ENCODE results near the gene C5orf58. TPM values are rescaled to one million over a fixed set of nuclear protein-coding genes. Genes with fewer than 3 reads are reported as not detected.

Gene C5orf58
- total RNA-seq, 2 experiments from 2014 or later: not detected

GRCh38 chr5:170284231-170284630 is 51.4 kb downstream of the C5orf58 start:
- POLR2A ChIA-PET: interaction anchor here (0.7 to 30.6 kb wide), 5 partner anchors 5 to 647 kb away, joined by 4 to 1094 read pairs (median 26); partner anchors contain the start of gene LCP2
- Mint-ChIP-seq H3K36me3 (peaks cover 70% of the 10 kb centered on the region), H3K4me1 (peaks cover 91% of the 10 kb centered on the region), H3K27ac (peak overlapping the region; percentile 79), H3K9me3 (no peaks in the 10 kb centered on the region), H3K4me3 (peak overlapping the region; percentile 61), H3K27me3 (no peaks in the 10 kb centered on the region)
- ATAC-seq (ENCODE audit: low read depth): no peak
- DNase-seq: no peak

- ATAC-seq (ENCODE audit: low read depth) (no peak), DNase-seq (no peak)
- Mint-ChIP-seq H3K4me3 (peak overlapping the region; percentile 61), H3K36me3 (peaks cover 79% of the 10 kb centered on the region), H3K27me3 (no peaks in the 10 kb centered on the region), H3K27ac (peak overlapping the region; percentile 79), H3K9me3 (no peaks in the 10 kb centered on the region), H3K4me1 (peaks cover 91% of the 10 kb centered on the region)
- POLR2A ChIA-PET: interaction anchor here (1.8 to 30.6 kb wide), 4 partner anchors 11 to 54 kb away, joined by 4 to 1094 read pairs (median 25); partner anchors contain the start of gene LCP2
Observed at GRCh38 chr5:170285181-170285580, 52.4 kb downstream of the C5orf58 start.

GRCh38 chr5:170286386-170286925 is 53.7 kb downstream of the C5orf58 start:
- ATAC-seq (ENCODE audit: low read depth) (no peak), DNase-seq (no peak)
- POLR2A ChIA-PET: interaction anchor here (1.2 to 30.6 kb wide), 6 partner anchors 11 to 52 kb away, joined by 3 to 1094 read pairs (median 16); partner anchors contain the start of gene LCP2
- peaks cover 86% of the 10 kb centered on the region for H3K36me3 Mint-ChIP-seq
- no peaks in the 10 kb centered on the region for H3K27me3 Mint-ChIP-seq
- peak overlapping the region; percentile 79 for H3K27ac Mint-ChIP-seq
- H3K9me3 Mint-ChIP-seq: no peaks in the 10 kb centered on the region
- peaks cover 95% of the 10 kb centered on the region for H3K4me1 Mint-ChIP-seq
- H3K4me3 Mint-ChIP-seq: peak overlapping the region; percentile 61

GRCh38 chr5:170287532-170287931 is 54.7 kb downstream of the C5orf58 start:
- Mint-ChIP-seq H3K36me3 (peaks cover 89% of the 10 kb centered on the region), H3K27ac (peak overlapping the region; percentile 73), H3K9me3 (no peaks in the 10 kb centered on the region), H3K4me1 (peaks cover 95% of the 10 kb centered on the region), H3K4me3 (peak overlapping the region; percentile 61), H3K27me3 (no peaks in the 10 kb centered on the region)
- DNase-seq (no peak), ATAC-seq (ENCODE audit: low read depth) (no peak)
- POLR2A ChIA-PET: interaction anchor here (1.2 to 30.6 kb wide), 5 partner anchors 10 to 45 kb away, joined by 3 to 1094 read pairs (median 24); partner anchors contain the start of gene LCP2

GRCh38 chr5:170288151-170288550 is 55.4 kb downstream of the C5orf58 start:
- no peaks in the 10 kb centered on the region for H3K27me3 Mint-ChIP-seq
- H3K9me3 Mint-ChIP-seq: no peaks in the 10 kb centered on the region
- POLR2A ChIA-PET: interaction anchor here (1.6 to 30.6 kb wide), 4 partner anchors 9 to 44 kb away, joined by 8 to 1094 read pairs (median 198); partner anchors contain the start of gene LCP2
- peaks cover 95% of the 10 kb centered on the region for H3K4me1 Mint-ChIP-seq
- DNase-seq (no peak), ATAC-seq (ENCODE audit: low read depth) (no peak)
- H3K27ac Mint-ChIP-seq: peak overlapping the region; percentile 97
- peaks cover 90% of the 10 kb centered on the region for H3K36me3 Mint-ChIP-seq
- peak overlapping the region; percentile 99 for H3K4me3 Mint-ChIP-seq

- H3K27ac Mint-ChIP-seq: peak overlapping the region; percentile 97
- peaks cover 94% of the 10 kb centered on the region for H3K4me1 Mint-ChIP-seq
- ATAC-seq (ENCODE audit: low read depth) (no peak), DNase-seq (no peak)
- peaks cover 90% of the 10 kb centered on the region for H3K36me3 Mint-ChIP-seq
- H3K4me3 Mint-ChIP-seq: peak overlapping the region; percentile 99
- H3K9me3 Mint-ChIP-seq: no peaks in the 10 kb centered on the region
- no peaks in the 10 kb centered on the region for H3K27me3 Mint-ChIP-seq
- POLR2A ChIA-PET: interaction anchor here (1.5 to 30.6 kb wide), 3 partner anchors 10 to 44 kb away, joined by 8 to 1094 read pairs (median 371); partner anchors contain the start of gene LCP2
Observed at GRCh38 chr5:170288551-170288950, 55.8 kb downstream of the C5orf58 start.

GRCh38 chr5:170289121-170289520 is 56.3 kb downstream of the C5orf58 start:
- peaks cover 92% of the 10 kb centered on the region for H3K36me3 Mint-ChIP-seq
- H3K4me3 Mint-ChIP-seq: peak overlapping the region; percentile 99
- H3K27ac Mint-ChIP-seq: peak overlapping the region; percentile 97
- no peak for ATAC-seq (ENCODE audit: low read depth)
- no peaks in the 10 kb centered on the region for H3K9me3 Mint-ChIP-seq
- H3K4me1 Mint-ChIP-seq: peaks cover 91% of the 10 kb centered on the region
- POLR2A ChIA-PET: interaction anchor here (1.5 to 30.6 kb wide), 3 partner anchors 9 to 43 kb away, joined by 8 to 1094 read pairs (median 371); partner anchors contain the start of gene LCP2
- no peak for DNase-seq
- H3K27me3 Mint-ChIP-seq: no peaks in the 10 kb centered on the region

GRCh38 chr5:170289764-170290163 is 57.0 kb downstream of the C5orf58 start:
- ATAC-seq (ENCODE audit: low read depth): no peak
- peak overlapping the region; percentile 97 for H3K27ac Mint-ChIP-seq
- POLR2A ChIA-PET: interaction anchor here (1.5 to 30.6 kb wide), 3 partner anchors 9 to 43 kb away, joined by 8 to 1094 read pairs (median 371); partner anchors contain the start of gene LCP2
- peaks cover 92% of the 10 kb centered on the region for H3K36me3 Mint-ChIP-seq
- H3K4me3 Mint-ChIP-seq: peak overlapping the region; percentile 99
- H3K4me1 Mint-ChIP-seq: peaks cover 86% of the 10 kb centered on the region
- H3K27me3 Mint-ChIP-seq: no peaks in the 10 kb centered on the region
- no peaks in the 10 kb centered on the region for H3K9me3 Mint-ChIP-seq
- no peak for DNase-seq

- Mint-ChIP-seq H3K27ac (peak overlapping the region; percentile 97), H3K27me3 (no peaks in the 10 kb centered on the region), H3K4me3 (peak overlapping the region; percentile 99), H3K4me1 (peaks cover 79% of the 10 kb centered on the region), H3K36me3 (peaks cover 94% of the 10 kb centered on the region), H3K9me3 (no peaks in the 10 kb centered on the region)
- no peak for ATAC-seq (ENCODE audit: low read depth)
- POLR2A ChIA-PET: interaction anchor here (1.7 to 30.6 kb wide), 4 partner anchors 12 to 48 kb away, joined by 16 to 1094 read pairs (median 208); no protein-coding TSS in a partner anchor
- no peak for DNase-seq
Observed at GRCh38 chr5:170290498-170290897, 57.7 kb downstream of the C5orf58 start.

GRCh38 chr5:170292179-170293104 is 59.7 kb downstream of the C5orf58 start:
- POLR2A ChIA-PET: interaction anchor here (0.8 to 30.6 kb wide), 11 partner anchors 10 to 67 kb away, joined by 3 to 1094 read pairs (median 11); no protein-coding TSS in a partner anchor
- H3K9me3 Mint-ChIP-seq: no peaks in the 10 kb centered on the region
- no peak for DNase-seq
- peak; percentile 12 for ATAC-seq (ENCODE audit: low read depth)
- peak overlapping the region; percentile 97 for H3K27ac Mint-ChIP-seq
- peaks cover 95% of the 10 kb centered on the region for H3K36me3 Mint-ChIP-seq
- H3K4me3 Mint-ChIP-seq: peak overlapping the region; percentile 99
- H3K27me3 Mint-ChIP-seq: no peaks in the 10 kb centered on the region
- peaks cover 61% of the 10 kb centered on the region for H3K4me1 Mint-ChIP-seq

- Mint-ChIP-seq H3K27me3 (no peaks in the 10 kb centered on the region), H3K36me3 (peaks cover 92% of the 10 kb centered on the region), H3K27ac (peak overlapping the region; percentile 97)
Observed at GRCh38 chr5:170293273-170293672, 60.5 kb downstream of the C5orf58 start.

GRCh38 chr5:170294057-170294456 is 61.3 kb downstream of the C5orf58 start:
- no peak for ATAC-seq (ENCODE audit: low read depth)
- POLR2A ChIA-PET: interaction anchor here (0.8 to 30.6 kb wide), 8 partner anchors 8 to 45 kb away, joined by 5 to 1094 read pairs (median 19); no protein-coding TSS in a partner anchor
- H3K4me1 Mint-ChIP-seq: peaks cover 58% of the 10 kb centered on the region

More at GRCh38 chr5:170293273-170293672, 60.5 kb downstream of the C5orf58 start:
- Mint-ChIP-seq H3K9me3 (no peaks in the 10 kb centered on the region), H3K4me3 (peak overlapping the region; percentile 99), H3K4me1 (peaks cover 60% of the 10 kb centered on the region)
- ATAC-seq (ENCODE audit: low read depth) (peak; percentile 68), DNase-seq (peak; percentile 88)
- POLR2A ChIA-PET: interaction anchor here (0.5 to 30.6 kb wide), 12 partner anchors 9 to 1889 kb away, joined by 3 to 1094 read pairs (median 8); no protein-coding TSS in a partner anchor

More at GRCh38 chr5:170294057-170294456, 61.3 kb downstream of the C5orf58 start:
- H3K9me3 Mint-ChIP-seq: no peaks in the 10 kb centered on the region
- no peaks in the 10 kb centered on the region for H3K27me3 Mint-ChIP-seq
- H3K4me3 Mint-ChIP-seq: peak overlapping the region; percentile 99
- no peak for DNase-seq
- H3K27ac Mint-ChIP-seq: peak overlapping the region; percentile 97
- H3K36me3 Mint-ChIP-seq: peaks cover 84% of the 10 kb centered on the region

All from activated naive CD8-positive, alpha-beta T cell treated with anti-CD3 and anti-CD28 coated beads, Interleukin-2, amount 10 ng/mL, durations not matched to agents 7 days and 5 days (primary cell).